NK-92 (cell line): ENCODE data around the gene CMTM6.
"Not testable (repeated sequence)": the region's sequence is repeated elsewhere in the genome, so short reads cannot be mapped to it uniquely, and the experiment has no call there.

ENCODE experiments used
- DNase-seq: peaks from one replicate; lab custom pipeline; 2025; ENCODE audit not compliant: unreplicated experiment; lab: John Stamatoyannopoulos, UW

Gene CMTM6

GRCh38 chr3:32502118-32502945 lies at the start of gene CMTM6:
Gene CMTM6, minus strand, starts transcription at chr3:32502852. Its CDS starts 107 bp downstream, at chr3:32502745.
- DNase-seq, result peak; percentile 11

GRCh38 chr3:32552013-32552412 lies 49.4 kb upstream of the CMTM6 start:
- DNase-seq, result no peak

- no peak for DNase-seq
Measured at GRCh38 chr3:32551496-32551895, 48.8 kb upstream of the CMTM6 start.

- no peak for DNase-seq
Measured at GRCh38 chr3:32551087-32551486, 48.4 kb upstream of the CMTM6 start.

- no peak for DNase-seq
Measured at GRCh38 chr3:32545305-32545704, 42.7 kb upstream of the CMTM6 start.

GRCh38 chr3:32544894-32545293 lies 42.2 kb upstream of the CMTM6 start:
- no peak for DNase-seq

- DNase-seq, result no peak
Measured at GRCh38 chr3:32542807-32543206, 40.2 kb upstream of the CMTM6 start.

- no peak for DNase-seq
Measured at GRCh38 chr3:32540899-32541298, 38.2 kb upstream of the CMTM6 start.

- DNase-seq, result no peak
Measured at GRCh38 chr3:32532434-32532833, 29.8 kb upstream of the CMTM6 start.

GRCh38 chr3:32531010-32531647 lies 28.5 kb upstream of the CMTM6 start:
- no peak for DNase-seq

GRCh38 chr3:32525720-32526119 lies 23.1 kb upstream of the CMTM6 start:
- no peak for DNase-seq

GRCh38 chr3:32522682-32523081 lies 20.0 kb upstream of the CMTM6 start:
- no peak for DNase-seq

GRCh38 chr3:32518921-32519320 lies 16.3 kb upstream of the CMTM6 start:
- DNase-seq, result not testable (repeated sequence)

- DNase-seq, result not testable (repeated sequence)
Measured at GRCh38 chr3:32516751-32517150, 14.1 kb upstream of the CMTM6 start.

GRCh38 chr3:32511005-32511404 lies 8.4 kb upstream of the CMTM6 start:
- DNase-seq, result no peak

GRCh38 chr3:32510075-32510724 lies 7.5 kb upstream of the CMTM6 start:
- DNase-seq, result no peak

- no peak for DNase-seq
Measured at GRCh38 chr3:32508711-32509110, 6.1 kb upstream of the CMTM6 start.

GRCh38 chr3:32506466-32506865 lies 3.8 kb upstream of the CMTM6 start:
- DNase-seq, result no peak

GRCh38 chr3:32502946-32503286 lies 264 bp upstream of the CMTM6 start:
- DNase-seq, result no peak

GRCh38 chr3:32501783-32502117 lies 902 bp downstream of the CMTM6 start:
- no peak for DNase-seq

GRCh38 chr3:32500880-32501782 lies 1.5 kb downstream of the CMTM6 start:
- DNase-seq, result no peak
